Endothelial cell (in vitro differentiated cells): ENCODE measurements around the gene TBC1D8. TPM values are rescaled to one million over a fixed set of nuclear protein-coding genes. Genes with fewer than 3 reads are reported as not detected.

Experiments
- DNase-seq: peaks from one replicate; pipeline ENCODE4 v3.0.0; 2021; ENCODE audit warnings: low spot score
- H3K27ac Mint-ChIP-seq: one replicate; pipeline ENCODE4 v1.8.0; 2021; ENCODE audit warnings: mixed read lengths, inconsistent platforms; ENCODE audit not compliant: unreplicated experiment
- H3K27me3 Mint-ChIP-seq: one replicate; pipeline ENCODE4 v1.8.0; 2021; ENCODE audit warnings: mild to moderate bottlenecking, moderate library complexity, mixed read lengths, inconsistent platforms; ENCODE audit not compliant: unreplicated experiment
- H3K36me3 Mint-ChIP-seq: one replicate; pipeline ENCODE4 v1.8.0; 2021; ENCODE audit warnings: mild to moderate bottlenecking, low read depth, mixed read lengths, inconsistent platforms; ENCODE audit not compliant: unreplicated experiment
- H3K4me1 Mint-ChIP-seq: one replicate; pipeline ENCODE4 v1.8.0; 2021; ENCODE audit warnings: mild to moderate bottlenecking, mixed read lengths, inconsistent platforms; ENCODE audit not compliant: unreplicated experiment
- H3K4me3 Mint-ChIP-seq: one replicate; pipeline ENCODE4 v1.8.0; 2021; ENCODE audit warnings: mild to moderate bottlenecking, mixed read lengths, inconsistent platforms; ENCODE audit not compliant: unreplicated experiment
- H3K9me3 Mint-ChIP-seq: one replicate; pipeline ENCODE4 v1.8.0; 2021; ENCODE audit warnings: mixed read lengths, inconsistent platforms; ENCODE audit not compliant: unreplicated experiment
- CTCF ChIP-seq: fragments of 200-600 bp; sonication (generic); IDR thresholded peaks from one replicate; pipeline ENCODE4 v1.5.0; 2021; ENCODE audit warnings: antibody characterized with exemption; ENCODE audit not compliant: unreplicated experiment
- total RNA-seq: library from RNA; stranded (reverse); fragmentation: NEBNext Ultra II Directional; extraction: Animal tissue kit (Norgen Biotek cat#: 25700); gene quantifications from one replicate; pipeline ENCODE4 v1.2.1, GENCODE V29; 2021; ENCODE audit not compliant: unreplicated experiment

The TBC1D8 gene
- total RNA-seq, 1 donor from 2014 or later, result 27.5 TPM

DNA sequence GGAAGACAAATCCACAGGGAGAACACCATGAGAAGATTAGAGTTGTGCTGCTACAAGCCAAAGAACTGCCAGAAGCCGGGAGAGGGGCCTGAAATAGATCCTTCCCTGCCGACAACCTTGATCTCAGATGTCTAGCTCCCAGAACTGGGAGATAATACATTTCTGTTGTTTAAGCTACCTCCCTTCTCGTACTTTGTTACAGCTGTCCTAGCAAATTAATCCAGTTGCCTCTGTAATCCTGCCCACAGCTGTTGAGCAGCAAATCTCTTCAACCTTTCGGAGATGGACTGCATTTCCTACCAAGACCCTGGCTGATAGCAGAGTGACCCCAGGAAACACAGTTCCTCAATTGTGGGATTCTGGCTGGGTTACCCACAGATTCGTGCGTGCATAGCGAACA is 2.6 kb upstream of the TBC1D8 start:
- H3K4me3 Mint-ChIP-seq, result no peak overlapping the region
- no peaks in the 10 kb centered on the region for H3K36me3 Mint-ChIP-seq
- no peak for DNase-seq
- H3K27ac Mint-ChIP-seq, result no peak overlapping the region
- peaks cover 4% of the 10 kb centered on the region for H3K27me3 Mint-ChIP-seq
- no peak for TF ChIP-seq CTCF
- H3K4me1 Mint-ChIP-seq, result peaks cover 30% of the 10 kb centered on the region
- no peaks in the 10 kb centered on the region for H3K9me3 Mint-ChIP-seq

GRCh38 chr2:101153077-101153707 is 2.0 kb upstream of the TBC1D8 start:
- TF ChIP-seq CTCF, result no peak
- H3K4me1 Mint-ChIP-seq, result peaks cover 36% of the 10 kb centered on the region
- H3K27ac Mint-ChIP-seq, result no peak overlapping the region
- H3K36me3 Mint-ChIP-seq, result no peaks in the 10 kb centered on the region
- H3K27me3 Mint-ChIP-seq, result peaks cover 4% of the 10 kb centered on the region
- H3K9me3 Mint-ChIP-seq, result no peaks in the 10 kb centered on the region
- H3K4me3 Mint-ChIP-seq, result no peak overlapping the region
- no peak for DNase-seq

DNA sequence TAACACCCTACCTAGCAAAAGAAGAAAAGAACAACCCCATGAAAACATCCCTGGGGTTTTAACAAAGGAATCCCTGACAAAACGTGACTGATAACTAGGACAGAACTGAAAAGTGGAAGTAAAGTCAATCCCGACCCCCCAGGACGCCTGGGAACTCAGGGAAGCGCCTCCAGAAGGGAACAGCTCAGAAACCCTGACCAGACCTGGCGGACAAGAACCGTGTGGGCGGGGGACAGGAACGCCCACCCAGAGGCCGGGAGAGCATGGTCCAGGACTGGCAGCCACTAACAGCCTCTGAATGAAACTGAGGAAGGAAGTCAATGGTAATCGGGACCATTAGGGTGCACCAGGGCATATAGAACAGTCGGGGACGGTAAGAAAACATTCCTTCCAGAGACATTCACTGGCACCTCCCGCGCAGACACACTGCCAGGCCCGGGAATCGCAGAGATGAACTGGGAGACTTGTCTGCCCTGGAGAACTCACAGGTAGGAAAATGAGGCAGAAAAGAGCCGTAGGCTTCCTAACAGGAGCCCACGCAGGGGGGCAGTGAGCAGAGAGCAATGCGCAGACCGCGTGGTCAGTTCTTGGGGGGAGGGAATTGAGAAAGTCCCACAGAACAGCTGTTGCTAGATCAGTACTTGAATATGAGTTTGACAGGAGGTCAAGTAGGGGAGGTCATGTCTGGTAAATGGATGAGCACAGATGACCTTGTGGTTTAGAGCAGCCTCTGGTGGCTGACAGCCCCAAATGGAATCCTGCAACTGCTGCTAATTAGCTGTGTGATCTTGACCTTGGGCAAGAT is 1.3 kb upstream of the TBC1D8 start:
- peak; percentile 18 for TF ChIP-seq CTCF
- Mint-ChIP-seq H3K27me3 (peaks cover 4% of the 10 kb centered on the region), H3K4me1 (peaks cover 43% of the 10 kb centered on the region), H3K27ac (peak overlapping the region; percentile 64), H3K9me3 (no peaks in the 10 kb centered on the region), H3K36me3 (no peaks in the 10 kb centered on the region), H3K4me3 (peak overlapping the region; percentile 76)
- peak; percentile 38 for DNase-seq

- TF ChIP-seq CTCF, result no peak
Measured at GRCh38 chr2:101151859-101152271, 683 bp upstream of the TBC1D8 start.

More at GRCh38 chr2:101151859-101152271, 683 bp upstream of the TBC1D8 start:
- Mint-ChIP-seq H3K36me3 (no peaks in the 10 kb centered on the region), H3K9me3 (no peaks in the 10 kb centered on the region), H3K27ac (peak overlapping the region; percentile 64), H3K27me3 (peaks cover 4% of the 10 kb centered on the region), H3K4me1 (peaks cover 49% of the 10 kb centered on the region), H3K4me3 (peak overlapping the region; percentile 76)
- no peak for DNase-seq
